Dermis microvascular lymphatic vessel endothelial cell (primary cell): ENCODE data around the gene CXorf38. TPM values are rescaled to one million over a fixed set of nuclear protein-coding genes. Genes with fewer than 3 reads are reported as not detected.

Source experiments
- DNase-seq, 2 donors: peaks; one replicate each; pipeline versions ENCODE4 v3.0.0 to v3.0.0-alpha.2; 2010; ENCODE audit warnings: low read depth in 2 of 2
- total RNA-seq: library from RNA; depleted of rRNA; stranded (reverse); fragments of >200 nt; gene quantifications from 2 replicates; pipeline ENCODE4 v1.2.1, GENCODE V29; 2014

CXorf38 gene
- total RNA-seq: 8.0 and 9.0 TPM in 2 replicates

GRCh38 chrX:40647307-40648197, at the start of gene CXorf38:
Gene CXorf38, minus strand, starts transcription at chrX:40647561. Its CDS starts 41 bp downstream, at chrX:40647520.
- peak; percentile 68 to 83 for DNase-seq

- peak in 1 of 2 donors; percentile 5 for DNase-seq
Observed at GRCh38 chrX:40694802-40695201, 47.4 kb upstream of the CXorf38 start.

- peak in 1 of 2 donors; percentile 42 for DNase-seq
Observed at GRCh38 chrX:40688929-40689328, 41.6 kb upstream of the CXorf38 start.

GRCh38 chrX:40687169-40687568, 39.8 kb upstream of the CXorf38 start:
- DNase-seq: no peak

- DNase-seq: no peak
Observed at GRCh38 chrX:40685362-40685918, 38.1 kb upstream of the CXorf38 start.

GRCh38 chrX:40684092-40684491, 36.7 kb upstream of the CXorf38 start:
- no peak for DNase-seq

- DNase-seq: no peak
Observed at GRCh38 chrX:40683245-40683644, 35.9 kb upstream of the CXorf38 start.

GRCh38 chrX:40671126-40671525, 23.8 kb upstream of the CXorf38 start:
- no peak for DNase-seq

GRCh38 chrX:40663880-40664630, 16.7 kb upstream of the CXorf38 start:
- peak in 1 of 2 donors; percentile 13 for DNase-seq

GRCh38 chrX:40663078-40663740, 15.8 kb upstream of the CXorf38 start:
- no peak for DNase-seq

- DNase-seq: no peak
Observed at GRCh38 chrX:40661489-40661888, 14.1 kb upstream of the CXorf38 start.

- DNase-seq: no peak
Observed at GRCh38 chrX:40660381-40660780, 13.0 kb upstream of the CXorf38 start.

- DNase-seq: no peak
Observed at GRCh38 chrX:40653535-40653934, 6.2 kb upstream of the CXorf38 start.

GRCh38 chrX:40652664-40653063, 5.3 kb upstream of the CXorf38 start:
- DNase-seq: no peak

- DNase-seq: peak; percentile 67 to 69
Observed at GRCh38 chrX:40651620-40652223, 4.4 kb upstream of the CXorf38 start.

- DNase-seq: peak in 1 of 2 donors; percentile 38
Observed at GRCh38 chrX:40646489-40647306, 663 bp downstream of the CXorf38 start.

- peak; percentile 30 to 54 for DNase-seq
Observed at GRCh38 chrX:40644821-40645358, 2.5 kb downstream of the CXorf38 start.

- DNase-seq: peak in 1 of 2 donors; percentile 34
Observed at GRCh38 chrX:40644176-40644575, 3.2 kb downstream of the CXorf38 start.

- no peak for DNase-seq
Observed at GRCh38 chrX:40637687-40638086, 9.7 kb downstream of the CXorf38 start.

GRCh38 chrX:40632199-40632598, 15.2 kb downstream of the CXorf38 start:
- DNase-seq: no peak
